ENCODE data around the gene TCN2.

Gene TCN2

DNA sequence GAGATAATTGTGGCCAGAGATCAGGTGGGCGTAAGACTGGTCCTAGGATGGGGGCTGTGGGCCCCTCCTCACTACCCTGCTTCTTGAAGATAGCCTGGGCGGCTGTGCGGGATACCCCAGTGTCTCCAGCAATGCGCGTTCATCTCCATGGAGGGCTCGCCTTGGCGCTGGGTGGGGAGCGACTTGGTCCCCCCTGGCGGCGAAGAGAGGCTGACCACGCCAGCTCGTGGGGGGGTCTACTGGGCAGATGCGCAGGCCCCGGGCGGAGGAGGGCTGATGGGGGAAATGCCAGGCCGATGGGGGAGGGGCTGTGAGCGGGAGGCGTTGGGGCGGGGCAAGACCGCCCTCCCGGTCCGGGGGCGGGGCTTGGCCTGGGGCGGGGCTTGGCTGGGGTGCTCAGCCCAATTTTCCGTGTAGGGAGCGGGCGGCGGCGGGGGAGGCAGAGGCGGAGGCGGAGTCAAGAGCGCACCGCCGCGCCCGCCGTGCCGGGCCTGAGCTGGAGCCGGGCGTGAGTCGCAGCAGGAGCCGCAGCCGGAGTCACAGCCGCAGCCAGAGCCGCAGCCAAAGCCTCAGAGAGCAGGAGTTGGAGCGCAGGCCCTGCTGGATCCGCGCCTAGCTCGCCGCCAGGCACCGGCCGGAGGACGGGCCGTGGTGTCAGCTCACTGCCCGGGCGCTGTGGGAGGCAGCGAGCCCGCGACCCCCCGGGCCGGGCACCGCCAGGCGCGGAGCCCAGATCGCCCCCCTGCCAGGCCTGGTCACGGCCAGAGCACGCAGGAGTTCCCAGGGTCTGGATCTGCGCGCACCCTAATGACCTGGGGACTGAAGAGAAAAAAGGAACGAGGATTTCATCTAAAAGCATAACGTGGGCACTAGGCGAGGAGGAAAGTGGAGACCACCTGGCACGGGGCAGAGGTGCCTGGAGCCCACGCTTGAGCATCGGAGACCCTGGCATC is 28.6 kb downstream of the TCN2 start, which contains the start of gene SLC35E4 (continued):
- TF ChIP-seq, protein P1, sequence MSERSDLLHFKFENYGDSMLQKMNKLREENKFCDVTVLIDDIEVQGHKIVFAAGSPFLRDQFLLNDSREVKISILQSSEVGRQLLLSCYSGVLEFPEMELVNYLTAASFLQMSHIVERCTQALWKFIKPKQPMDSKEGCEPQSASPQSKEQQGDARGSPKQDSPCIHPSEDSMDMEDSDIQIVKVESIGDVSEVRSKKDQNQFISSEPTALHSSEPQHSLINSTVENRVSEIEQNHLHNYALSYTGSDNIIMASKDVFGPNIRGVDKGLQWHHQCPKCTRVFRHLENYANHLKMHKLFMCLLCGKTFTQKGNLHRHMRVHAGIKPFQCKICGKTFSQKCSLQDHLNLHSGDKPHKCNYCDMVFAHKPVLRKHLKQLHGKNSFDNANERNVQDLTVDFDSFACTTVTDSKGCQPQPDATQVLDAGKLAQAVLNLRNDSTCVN (tag by site-specific recombination; optimal IDR thresholded peaks at IDR 0.05) = peak; percentile 82
- 0 out of 2 replicates have a peak, but pooled peaks have one; percentile 20 for TF ChIP-seq ZNF624 (tag by site-specific recombination; IDR thresholded peaks at IDR 0.05)
- TF ChIP-seq, protein P2, sequence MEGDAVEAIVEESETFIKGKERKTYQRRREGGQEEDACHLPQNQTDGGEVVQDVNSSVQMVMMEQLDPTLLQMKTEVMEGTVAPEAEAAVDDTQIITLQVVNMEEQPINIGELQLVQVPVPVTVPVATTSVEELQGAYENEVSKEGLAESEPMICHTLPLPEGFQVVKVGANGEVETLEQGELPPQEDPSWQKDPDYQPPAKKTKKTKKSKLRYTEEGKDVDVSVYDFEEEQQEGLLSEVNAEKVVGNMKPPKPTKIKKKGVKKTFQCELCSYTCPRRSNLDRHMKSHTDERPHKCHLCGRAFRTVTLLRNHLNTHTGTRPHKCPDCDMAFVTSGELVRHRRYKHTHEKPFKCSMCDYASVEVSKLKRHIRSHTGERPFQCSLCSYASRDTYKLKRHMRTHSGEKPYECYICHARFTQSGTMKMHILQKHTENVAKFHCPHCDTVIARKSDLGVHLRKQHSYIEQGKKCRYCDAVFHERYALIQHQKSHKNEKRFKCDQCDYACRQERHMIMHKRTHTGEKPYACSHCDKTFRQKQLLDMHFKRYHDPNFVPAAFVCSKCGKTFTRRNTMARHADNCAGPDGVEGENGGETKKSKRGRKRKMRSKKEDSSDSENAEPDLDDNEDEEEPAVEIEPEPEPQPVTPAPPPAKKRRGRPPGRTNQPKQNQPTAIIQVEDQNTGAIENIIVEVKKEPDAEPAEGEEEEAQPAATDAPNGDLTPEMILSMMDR (tag by site-specific recombination; IDR thresholded peaks at IDR 0.05) = peak; percentile 89
- no peak for TF ChIP-seq ZNF404 (tag by site-specific recombination; IDR thresholded peaks at IDR 0.05)

DNA sequence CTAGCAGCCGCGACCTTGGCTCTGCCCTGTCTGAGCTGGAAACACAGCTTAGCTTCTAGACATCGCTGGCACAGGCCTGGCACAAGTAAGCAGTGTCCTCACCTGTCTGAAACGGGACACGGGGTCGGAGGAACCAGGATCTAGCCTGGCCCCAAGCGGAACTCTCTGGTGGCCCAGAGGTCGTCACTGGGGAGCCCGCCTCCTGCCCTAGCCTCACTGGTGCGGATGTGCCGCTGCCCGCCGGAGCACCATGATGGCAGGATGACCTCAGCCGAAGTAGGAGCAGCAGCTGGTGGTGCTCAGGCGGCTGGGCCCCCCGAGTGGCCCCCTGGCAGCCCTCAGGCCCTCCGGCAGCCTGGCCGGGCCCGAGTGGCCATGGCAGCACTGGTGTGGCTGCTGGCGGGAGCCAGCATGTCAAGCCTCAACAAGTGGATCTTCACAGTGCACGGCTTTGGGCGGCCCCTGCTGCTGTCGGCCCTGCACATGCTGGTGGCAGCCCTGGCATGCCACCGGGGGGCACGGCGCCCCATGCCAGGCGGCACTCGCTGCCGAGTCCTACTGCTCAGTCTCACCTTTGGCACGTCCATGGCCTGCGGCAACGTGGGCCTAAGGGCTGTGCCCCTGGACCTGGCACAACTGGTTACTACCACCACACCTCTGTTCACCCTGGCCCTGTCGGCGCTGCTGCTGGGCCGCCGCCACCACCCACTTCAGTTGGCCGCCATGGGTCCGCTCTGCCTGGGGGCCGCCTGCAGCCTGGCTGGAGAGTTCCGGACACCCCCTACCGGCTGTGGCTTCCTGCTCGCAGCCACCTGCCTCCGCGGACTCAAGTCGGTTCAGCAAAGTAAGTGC is 29.5 kb downstream of the TCN2 start:
- Histone ChIP-seq H3K27ac (ENCODE audit: extremely low read depth, low read depth, low read length) (peak overlapping the region; percentile 78; the same call in 1 of the 2 replicates), H3K36me3 (ENCODE audit: control insufficient read depth in 2 of 2, insufficient read depth in 1 of 2, low read length in 2 of 2) (no peaks in the 10 kb centered on the region), H3K4me3 (ENCODE audit: low read depth, low read length) (peak overlapping the region; percentile 59), H3K9me3 (ENCODE audit: control insufficient read depth, insufficient read depth, low read depth, low read length) (no peaks in the 10 kb centered on the region), H3K4me1 (ENCODE audit: control insufficient read depth, insufficient read depth, low read length) (peaks cover 9% of the 10 kb centered on the region)
- CTCF ChIA-PET = interaction anchor here (0.6 to 4.1 kb wide), 9 partner anchors 8 to 283 kb away, joined by 3 to 100 read pairs (median 6); no protein-coding TSS in a partner anchor
- POLR2A ChIA-PET = interaction anchor here (1.0 to 1.9 kb wide), 7 partner anchors 9 to 253 kb away, joined by 3 to 11 read pairs (median 6); partner anchors contain the start of genes DUSP18, OSBP2 and PES1
- peak; percentile 36 for TF ChIP-seq ZIC2 (tag by site-specific recombination; IDR thresholded peaks at IDR 0.05)
- no peak for TF ChIP-seq ZNF311 (tag by site-specific recombination; IDR thresholded peaks at IDR 0.05; ENCODE audit: borderline replicate concordance)
- TF ChIP-seq, protein P3, sequence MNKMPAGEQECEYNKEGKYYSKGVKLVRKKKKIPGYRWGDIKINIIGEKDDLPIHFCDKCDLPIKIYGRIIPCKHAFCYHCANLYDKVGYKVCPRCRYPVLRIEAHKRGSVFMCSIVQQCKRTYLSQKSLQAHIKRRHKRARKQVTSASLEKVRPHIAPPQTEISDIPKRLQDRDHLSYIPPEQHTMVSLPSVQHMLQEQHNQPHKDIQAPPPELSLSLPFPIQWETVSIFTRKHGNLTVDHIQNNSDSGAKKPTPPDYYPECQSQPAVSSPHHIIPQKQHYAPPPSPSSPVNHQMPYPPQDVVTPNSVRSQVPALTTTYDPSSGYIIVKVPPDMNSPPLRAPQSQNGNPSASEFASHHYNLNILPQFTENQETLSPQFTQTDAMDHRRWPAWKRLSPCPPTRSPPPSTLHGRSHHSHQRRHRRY (tag by site-specific recombination; IDR thresholded peaks at IDR 0.05) = no peak
- TF ChIP-seq, protein P4, sequence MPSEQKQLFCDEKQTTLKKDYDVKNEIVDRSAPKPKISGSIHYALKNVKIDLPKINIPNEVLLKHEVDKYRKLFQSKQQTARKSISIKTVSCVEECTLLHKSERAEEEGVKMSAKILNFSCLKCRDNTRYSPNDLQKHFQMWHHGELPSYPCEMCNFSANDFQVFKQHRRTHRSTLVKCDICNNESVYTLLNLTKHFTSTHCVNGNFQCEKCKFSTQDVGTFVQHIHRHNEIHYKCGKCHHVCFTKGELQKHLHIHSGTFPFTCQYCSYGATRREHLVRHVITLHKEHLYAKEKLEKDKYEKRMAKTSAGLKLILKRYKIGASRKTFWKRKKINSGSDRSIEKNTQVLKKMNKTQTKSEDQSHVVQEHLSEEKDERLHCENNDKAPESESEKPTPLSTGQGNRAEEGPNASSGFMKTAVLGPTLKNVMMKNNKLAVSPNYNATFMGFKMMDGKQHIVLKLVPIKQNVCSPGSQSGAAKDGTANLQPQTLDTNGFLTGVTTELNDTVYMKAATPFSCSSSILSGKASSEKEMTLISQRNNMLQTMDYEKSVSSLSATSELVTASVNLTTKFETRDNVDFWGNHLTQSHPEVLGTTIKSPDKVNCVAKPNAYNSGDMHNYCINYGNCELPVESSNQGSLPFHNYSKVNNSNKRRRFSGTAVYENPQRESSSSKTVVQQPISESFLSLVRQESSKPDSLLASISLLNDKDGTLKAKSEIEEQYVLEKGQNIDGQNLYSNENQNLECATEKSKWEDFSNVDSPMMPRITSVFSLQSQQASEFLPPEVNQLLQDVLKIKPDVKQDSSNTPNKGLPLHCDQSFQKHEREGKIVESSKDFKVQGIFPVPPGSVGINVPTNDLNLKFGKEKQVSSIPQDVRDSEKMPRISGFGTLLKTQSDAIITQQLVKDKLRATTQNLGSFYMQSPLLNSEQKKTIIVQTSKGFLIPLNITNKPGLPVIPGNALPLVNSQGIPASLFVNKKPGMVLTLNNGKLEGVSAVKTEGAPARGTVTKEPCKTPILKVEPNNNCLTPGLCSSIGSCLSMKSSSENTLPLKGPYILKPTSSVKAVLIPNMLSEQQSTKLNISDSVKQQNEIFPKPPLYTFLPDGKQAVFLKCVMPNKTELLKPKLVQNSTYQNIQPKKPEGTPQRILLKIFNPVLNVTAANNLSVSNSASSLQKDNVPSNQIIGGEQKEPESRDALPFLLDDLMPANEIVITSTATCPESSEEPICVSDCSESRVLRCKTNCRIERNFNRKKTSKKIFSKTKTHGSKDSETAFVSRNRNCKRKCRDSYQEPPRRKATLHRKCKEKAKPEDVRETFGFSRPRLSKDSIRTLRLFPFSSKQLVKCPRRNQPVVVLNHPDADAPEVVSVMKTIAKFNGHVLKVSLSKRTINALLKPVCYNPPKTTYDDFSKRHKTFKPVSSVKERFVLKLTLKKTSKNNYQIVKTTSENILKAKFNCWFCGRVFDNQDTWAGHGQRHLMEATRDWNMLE (tag by site-specific recombination; conservative IDR thresholded peaks at IDR 0.05; ENCODE audit: low read depth) = no peak
- TF ChIP-seq SCRT2 (tag by site-specific recombination; IDR thresholded peaks at IDR 0.05) = peak; percentile 82
- TF ChIP-seq, protein P5, sequence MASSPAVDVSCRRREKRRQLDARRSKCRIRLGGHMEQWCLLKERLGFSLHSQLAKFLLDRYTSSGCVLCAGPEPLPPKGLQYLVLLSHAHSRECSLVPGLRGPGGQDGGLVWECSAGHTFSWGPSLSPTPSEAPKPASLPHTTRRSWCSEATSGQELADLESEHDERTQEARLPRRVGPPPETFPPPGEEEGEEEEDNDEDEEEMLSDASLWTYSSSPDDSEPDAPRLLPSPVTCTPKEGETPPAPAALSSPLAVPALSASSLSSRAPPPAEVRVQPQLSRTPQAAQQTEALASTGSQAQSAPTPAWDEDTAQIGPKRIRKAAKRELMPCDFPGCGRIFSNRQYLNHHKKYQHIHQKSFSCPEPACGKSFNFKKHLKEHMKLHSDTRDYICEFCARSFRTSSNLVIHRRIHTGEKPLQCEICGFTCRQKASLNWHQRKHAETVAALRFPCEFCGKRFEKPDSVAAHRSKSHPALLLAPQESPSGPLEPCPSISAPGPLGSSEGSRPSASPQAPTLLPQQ (tag by site-specific recombination; IDR thresholded peaks at IDR 0.05) = no peak
- TF ChIP-seq ZSCAN16 (tag by site-specific recombination; IDR thresholded peaks at IDR 0.05) = no peak
- no peak for TF ChIP-seq ZNF76 (tag by site-specific recombination; IDR thresholded peaks at IDR 0.05; ENCODE audit: borderline replicate concordance, low read depth)
- TF ChIP-seq, protein P6, sequence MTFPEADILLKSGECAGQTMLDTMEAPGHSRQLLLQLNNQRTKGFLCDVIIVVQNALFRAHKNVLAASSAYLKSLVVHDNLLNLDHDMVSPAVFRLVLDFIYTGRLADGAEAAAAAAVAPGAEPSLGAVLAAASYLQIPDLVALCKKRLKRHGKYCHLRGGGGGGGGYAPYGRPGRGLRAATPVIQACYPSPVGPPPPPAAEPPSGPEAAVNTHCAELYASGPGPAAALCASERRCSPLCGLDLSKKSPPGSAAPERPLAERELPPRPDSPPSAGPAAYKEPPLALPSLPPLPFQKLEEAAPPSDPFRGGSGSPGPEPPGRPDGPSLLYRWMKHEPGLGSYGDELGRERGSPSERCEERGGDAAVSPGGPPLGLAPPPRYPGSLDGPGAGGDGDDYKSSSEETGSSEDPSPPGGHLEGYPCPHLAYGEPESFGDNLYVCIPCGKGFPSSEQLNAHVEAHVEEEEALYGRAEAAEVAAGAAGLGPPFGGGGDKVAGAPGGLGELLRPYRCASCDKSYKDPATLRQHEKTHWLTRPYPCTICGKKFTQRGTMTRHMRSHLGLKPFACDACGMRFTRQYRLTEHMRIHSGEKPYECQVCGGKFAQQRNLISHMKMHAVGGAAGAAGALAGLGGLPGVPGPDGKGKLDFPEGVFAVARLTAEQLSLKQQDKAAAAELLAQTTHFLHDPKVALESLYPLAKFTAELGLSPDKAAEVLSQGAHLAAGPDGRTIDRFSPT (tag by site-specific recombination; IDR thresholded peaks at IDR 0.05) = peak; percentile 63
- peak; percentile 9; the same call in 1 of the 2 replicates for TF ChIP-seq SCRT1 (tag by site-specific recombination; IDR thresholded peaks at IDR 0.05; ENCODE audit: borderline replicate concordance)
- no peak for TF ChIP-seq MEIS1 (CRISPR knock-in tag; IDR thresholded peaks at IDR 0.05; ENCODE audit: borderline replicate concordance)
